Omental fat pad (tissue), 4 donors: ENCODE results near the gene RHEX. TPM values are rescaled to one million over a fixed set of nuclear protein-coding genes. Genes with fewer than 3 reads are reported as not detected.

ENCODE experiments used
- ATAC-seq: fragments of 150-250 bp; one replicate; pipeline ENCODE4 v1.9.1; 2016; ENCODE audit warnings: mild to moderate bottlenecking, moderate library complexity; ENCODE audit not compliant: low FRiP score
- DNase-seq: peaks from one replicate; pipeline ENCODE4 v3.0.0-alpha.2; 2019; ENCODE audit warnings: low spot score
- total RNA-seq, 4 donors: library from RNA; depleted of rRNA; stranded (reverse); fragments of >200 nt; gene quantifications; one replicate each; pipeline ENCODE4 v1.1.0, GENCODE V29; 2016
- TF ChIP-seq, protein P1 (sequence below), 3 donors: fragments of 450-650 bp; IDR thresholded peaks; one replicate each; pipeline ENCODE4 v1.5.1; 2016 to 2017; ENCODE audit warnings: antibody characterized with exemption in 3 of 3, mild to moderate bottlenecking in 3 of 3, moderate library complexity in 2 of 3

RHEX gene
- total RNA-seq, 4 donors from 2014 or later, result 1.1 to 5.4 (median 1.8) TPM

DNA sequence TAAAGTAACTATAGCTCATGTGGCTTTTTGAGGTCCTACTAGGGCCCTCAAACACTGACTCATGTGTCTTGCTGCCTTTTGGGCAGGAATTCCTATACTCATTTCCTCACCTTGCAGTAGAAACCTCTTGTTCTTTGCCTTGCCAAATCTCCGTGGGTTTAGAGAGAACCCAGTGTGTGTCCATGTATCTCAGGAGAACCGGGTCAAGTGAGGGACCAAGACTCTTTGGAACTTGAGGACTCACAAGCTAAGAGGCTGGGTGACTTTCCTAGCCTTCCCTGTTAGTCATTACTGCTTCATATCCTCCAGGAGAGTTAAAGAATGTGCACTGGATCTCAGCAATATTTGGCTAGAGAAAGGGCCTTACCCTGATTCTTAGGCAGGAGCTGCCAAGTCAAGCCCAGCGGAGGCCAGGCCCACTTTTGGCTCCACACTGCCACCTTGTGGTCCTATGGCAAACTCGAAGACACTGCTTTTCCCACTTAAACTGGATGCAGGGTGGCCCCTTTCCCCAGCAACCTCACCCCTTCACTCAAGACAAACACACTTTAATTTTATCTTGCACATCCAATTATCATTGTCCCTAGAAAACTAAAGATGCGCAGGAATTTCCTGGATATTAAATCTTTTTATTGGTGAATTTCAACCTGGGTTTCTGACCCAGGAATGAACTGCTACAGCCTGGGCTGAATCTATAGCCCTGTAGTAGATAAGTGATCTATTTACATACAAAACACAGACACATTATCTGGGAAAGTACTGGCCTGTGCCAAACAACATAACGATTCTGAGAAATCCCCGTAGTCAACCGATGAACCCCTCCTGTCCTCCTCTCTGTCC lies 53.6 kb downstream of the RHEX start:
- ATAC-seq (peak; percentile 92), DNase-seq (peak; percentile 76)
- TF ChIP-seq, protein P1, sequence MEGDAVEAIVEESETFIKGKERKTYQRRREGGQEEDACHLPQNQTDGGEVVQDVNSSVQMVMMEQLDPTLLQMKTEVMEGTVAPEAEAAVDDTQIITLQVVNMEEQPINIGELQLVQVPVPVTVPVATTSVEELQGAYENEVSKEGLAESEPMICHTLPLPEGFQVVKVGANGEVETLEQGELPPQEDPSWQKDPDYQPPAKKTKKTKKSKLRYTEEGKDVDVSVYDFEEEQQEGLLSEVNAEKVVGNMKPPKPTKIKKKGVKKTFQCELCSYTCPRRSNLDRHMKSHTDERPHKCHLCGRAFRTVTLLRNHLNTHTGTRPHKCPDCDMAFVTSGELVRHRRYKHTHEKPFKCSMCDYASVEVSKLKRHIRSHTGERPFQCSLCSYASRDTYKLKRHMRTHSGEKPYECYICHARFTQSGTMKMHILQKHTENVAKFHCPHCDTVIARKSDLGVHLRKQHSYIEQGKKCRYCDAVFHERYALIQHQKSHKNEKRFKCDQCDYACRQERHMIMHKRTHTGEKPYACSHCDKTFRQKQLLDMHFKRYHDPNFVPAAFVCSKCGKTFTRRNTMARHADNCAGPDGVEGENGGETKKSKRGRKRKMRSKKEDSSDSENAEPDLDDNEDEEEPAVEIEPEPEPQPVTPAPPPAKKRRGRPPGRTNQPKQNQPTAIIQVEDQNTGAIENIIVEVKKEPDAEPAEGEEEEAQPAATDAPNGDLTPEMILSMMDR (IDR thresholded peaks at IDR 0.05), result peak in 1 of 3 donors; percentile 75

DNA sequence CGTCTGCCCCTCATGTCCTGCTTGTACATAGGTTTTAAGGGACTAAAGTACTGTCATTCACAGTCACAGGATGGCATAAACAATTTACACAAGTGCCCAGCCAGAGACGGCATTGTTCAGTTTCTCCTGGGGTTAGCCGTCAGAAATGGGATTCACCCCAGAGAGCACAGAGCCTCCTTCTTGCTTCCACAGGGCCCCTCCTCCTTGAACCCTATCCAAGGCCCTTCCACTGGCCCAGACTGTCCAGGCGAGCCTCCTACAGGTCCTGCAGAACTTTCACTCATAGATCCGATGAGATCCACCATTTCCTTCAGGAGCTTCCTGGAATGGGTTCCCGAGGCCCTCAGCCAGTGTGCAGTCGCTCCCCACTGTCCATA lies 54.2 kb downstream of the RHEX start:
- DNase-seq (no peak), ATAC-seq (no peak)
- TF ChIP-seq, protein P1 (IDR thresholded peaks at IDR 0.05), result no peak

DNA sequence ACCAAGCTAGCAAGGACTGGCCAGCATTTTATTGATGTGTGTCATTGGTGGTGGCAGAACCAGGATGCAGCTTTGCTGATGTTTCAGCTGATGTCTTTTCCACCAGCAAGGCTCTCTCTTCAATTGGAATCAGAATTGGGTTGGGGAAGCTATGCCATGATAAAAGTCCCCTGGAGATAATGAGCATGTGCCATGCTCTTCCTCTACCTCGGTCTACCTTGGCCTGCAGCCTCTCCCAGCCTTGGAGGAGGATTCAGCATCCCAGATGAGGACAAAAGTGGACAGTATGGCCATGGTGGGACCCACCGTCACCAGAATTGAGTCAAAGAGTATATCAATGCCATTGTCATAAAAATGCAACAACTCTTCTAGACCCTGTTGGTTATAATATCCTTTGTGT lies 55.7 kb downstream of the RHEX start:
- DNase-seq (no peak), ATAC-seq (no peak)
- TF ChIP-seq, protein P1 (IDR thresholded peaks at IDR 0.05), result no peak

DNA sequence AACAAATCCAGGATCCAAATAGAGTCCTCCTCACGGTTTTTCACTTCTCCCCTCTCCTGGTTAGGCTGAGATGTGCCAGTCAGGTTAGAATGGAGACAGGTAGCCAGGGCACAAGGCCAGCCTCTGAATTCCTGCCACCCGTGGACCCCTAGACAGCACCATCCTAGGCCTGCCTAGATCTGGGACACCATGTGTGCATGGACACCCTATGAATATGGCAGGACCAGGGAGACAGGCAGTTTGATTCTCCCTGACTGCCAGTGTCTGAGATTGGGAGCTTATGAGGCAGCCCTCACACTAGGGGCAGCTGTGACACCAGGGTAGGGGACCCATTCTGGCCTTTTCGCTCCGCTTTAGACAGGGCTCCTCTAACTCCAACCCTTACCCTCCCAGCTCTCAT lies 56.7 kb downstream of the RHEX start:
- no peak for DNase-seq
- TF ChIP-seq, protein P1 (IDR thresholded peaks at IDR 0.05), result no peak
- no peak for ATAC-seq

DNA sequence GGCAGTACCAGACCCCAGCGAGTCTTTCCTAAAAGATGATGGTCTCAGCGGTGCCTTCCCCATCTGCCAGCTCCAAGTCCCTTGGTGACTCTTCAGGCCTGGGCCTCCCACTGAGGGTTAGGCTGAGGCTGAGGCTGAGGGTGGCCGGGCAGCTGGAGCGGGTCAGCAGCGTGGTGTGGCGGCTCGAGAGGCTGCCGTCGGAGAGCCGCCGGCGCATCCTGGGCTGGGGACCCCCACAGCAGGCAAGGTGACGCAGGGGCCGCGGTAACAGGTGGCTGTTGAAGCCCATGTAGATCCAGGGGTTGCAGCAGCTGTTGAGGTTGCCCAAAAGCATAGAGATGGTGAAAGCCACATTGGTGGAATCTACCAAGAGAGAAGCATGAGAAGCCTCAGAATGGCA lies 57.2 kb downstream of the RHEX start:
- DNase-seq (no peak), ATAC-seq (no peak)
- TF ChIP-seq, protein P1 (IDR thresholded peaks at IDR 0.05), result no peak

DNA sequence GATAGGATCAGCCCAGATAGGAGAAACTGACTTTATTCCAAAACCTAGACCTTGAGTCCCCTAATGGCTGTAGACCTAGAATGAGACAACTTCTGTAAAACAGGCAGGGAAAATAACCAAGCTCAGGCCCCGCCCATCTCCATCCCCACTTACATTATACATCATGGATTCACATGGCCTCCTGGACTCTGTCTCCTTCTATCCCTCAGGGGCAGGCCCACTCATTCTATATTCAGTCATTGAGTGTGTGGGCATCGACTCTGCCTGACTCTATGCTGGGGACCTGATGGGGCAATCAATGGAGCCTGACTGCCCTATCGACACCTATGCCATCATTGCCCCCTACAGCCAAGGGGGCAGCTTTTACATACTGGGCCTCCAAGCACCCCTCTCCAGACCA lies 57.8 kb downstream of the RHEX start:
- no peak for ATAC-seq
- DNase-seq, result no peak
- TF ChIP-seq, protein P1 (IDR thresholded peaks at IDR 0.05), result no peak
